K562 (cell line): Measurements from ENCODE around the gene NOA1. TPM values are rescaled to one million over a fixed set of nuclear protein-coding genes. Genes with fewer than 3 reads are reported as not detected.
A peak's percentile ranks its signal among the peaks of the same experiment; 100 is the strongest.

ENCODE experiments used
- ATF1 ChIP-seq, 2 experiments: fragments of 450-650 bp in 1 of 2; IDR thresholded peaks; 2 replicates each; pipeline ENCODE4 v1.6.1; 2016; ENCODE audit warnings: missing compliant biosample characterization in 1 of 2, missing genetic modification characterization in 1 of 2
- NFIX ChIP-seq: fragments of 250-450 bp; sonication (Bioruptor Pico); IDR thresholded peaks from 2 replicates; pipeline ENCODE4 v1.4.0; 2020; ENCODE audit warnings: low read depth, mild to moderate bottlenecking, moderate library complexity
- PML ChIP-seq: IDR thresholded peaks from 2 replicates; pipeline ENCODE4 v1.6.1; 2012; ENCODE audit warnings: low read length, inconsistent platforms
- POLR2A ChIP-seq: fragments of 450-650 bp; conservative IDR thresholded peaks from 2 replicates; pipeline ENCODE4 v1.6.1; 2016
- RBBP5 ChIP-seq: fragments of 200-600 bp; sonication (generic); IDR thresholded peaks from 2 replicates; pipeline ENCODE4 v1.6.1; 2012; ENCODE audit warnings: borderline replicate concordance, mild to moderate bottlenecking, low read length, control low read depth, inconsistent platforms; ENCODE audit not compliant: insufficient read depth, poor library complexity, severe bottlenecking
- polyA plus RNA-seq, 8 experiments: library from polyadenylated mRNA; depleted of rRNA in 4 of 8; stranded (reverse) in 5 of 8; unstranded in 3 of 8; fragments of >200 nt; fragmentation: Nextera tagmentation in 2 of 8; fragmentation: Illumina TruSeq in 1 of 8; extraction: Ambion mirVana in 2 of 8; extraction: Trizol in 1 of 8; gene quantifications; 2 replicates each; pipeline versions ENCODE4 v1.2.1 to v1.2.3, GENCODE V29; 2011 to 2014; ENCODE audit warnings: inconsistent platforms in 1 of 8, missing spikeins in 1 of 8
- total RNA-seq, 7 experiments: library from RNA; depleted of rRNA in 6 of 7; stranded (reverse); fragments of >200 nt in 6 of 7; fragmentation: Illumina TruSeq in 2 of 7; extraction: Trizol in 2 of 7; gene quantifications; 2 replicates each; pipeline versions ENCODE4 v1.2.1 to v1.2.3, GENCODE V29; 2011 to 2021; ENCODE audit warnings: low replicate concordance in 1 of 7
- TF ChIP-seq, protein P1 (sequence below): IDR thresholded peaks from 2 replicates; pipeline ENCODE4 v1.6.1; 2011; ENCODE audit not compliant: insufficient read length; ENCODE audit errors: extremely low read depth
- TF ChIP-seq, protein P2 (sequence below): fragments of 250-450 bp; sonication (Bioruptor Pico); IDR thresholded peaks from 2 replicates; pipeline ENCODE4 v1.4.0; 2020
- TF ChIP-seq, protein P3 (sequence below): sonication (generic); formaldehyde crosslinking; IDR thresholded peaks from 2 replicates; pipeline ENCODE4 v1.9.0; 2022; ENCODE audit warnings: mild to moderate bottlenecking, missing genetic modification reagents

The NOA1 gene
- total and polyA plus RNA-seq, 9 of the 15 experiments (the other 6 are each of a cell fraction or from before 2014, with no cell fraction given), result 2.6 to 26.6 (median 16.7) TPM

DNA sequence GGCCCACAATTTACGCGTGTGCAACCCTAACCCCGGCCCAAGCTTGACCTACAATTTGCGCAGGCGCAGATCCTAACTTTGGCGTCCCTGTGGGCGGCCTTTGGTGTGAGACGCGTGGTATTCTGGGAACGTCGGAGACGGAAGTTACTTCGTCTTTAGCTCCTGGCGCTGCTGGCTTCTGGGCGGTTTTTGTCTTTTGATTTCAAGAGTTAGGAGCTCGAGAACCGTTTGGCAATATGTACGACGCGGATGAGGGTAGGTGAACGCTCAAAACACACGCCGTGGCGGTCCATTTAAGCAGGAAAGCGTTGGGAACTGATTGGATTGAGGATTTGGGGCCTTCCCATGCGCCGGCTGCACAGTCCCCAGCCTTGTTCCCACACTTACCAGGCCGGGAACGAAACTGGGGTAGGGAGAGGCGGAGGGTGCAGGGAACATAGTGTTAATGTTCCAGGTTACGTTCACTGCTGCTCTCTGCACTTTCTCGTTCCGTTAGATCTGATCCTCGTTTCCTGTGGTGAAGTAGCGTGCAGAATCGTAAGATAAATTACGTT, 1.4 kb upstream of the NOA1 start, which contains the start of gene POLR2B (continued):
- TF ChIP-seq, protein P1, sequence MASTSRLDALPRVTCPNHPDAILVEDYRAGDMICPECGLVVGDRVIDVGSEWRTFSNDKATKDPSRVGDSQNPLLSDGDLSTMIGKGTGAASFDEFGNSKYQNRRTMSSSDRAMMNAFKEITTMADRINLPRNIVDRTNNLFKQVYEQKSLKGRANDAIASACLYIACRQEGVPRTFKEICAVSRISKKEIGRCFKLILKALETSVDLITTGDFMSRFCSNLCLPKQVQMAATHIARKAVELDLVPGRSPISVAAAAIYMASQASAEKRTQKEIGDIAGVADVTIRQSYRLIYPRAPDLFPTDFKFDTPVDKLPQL, result peak; percentile 17
- TF ChIP-seq, protein P2, sequence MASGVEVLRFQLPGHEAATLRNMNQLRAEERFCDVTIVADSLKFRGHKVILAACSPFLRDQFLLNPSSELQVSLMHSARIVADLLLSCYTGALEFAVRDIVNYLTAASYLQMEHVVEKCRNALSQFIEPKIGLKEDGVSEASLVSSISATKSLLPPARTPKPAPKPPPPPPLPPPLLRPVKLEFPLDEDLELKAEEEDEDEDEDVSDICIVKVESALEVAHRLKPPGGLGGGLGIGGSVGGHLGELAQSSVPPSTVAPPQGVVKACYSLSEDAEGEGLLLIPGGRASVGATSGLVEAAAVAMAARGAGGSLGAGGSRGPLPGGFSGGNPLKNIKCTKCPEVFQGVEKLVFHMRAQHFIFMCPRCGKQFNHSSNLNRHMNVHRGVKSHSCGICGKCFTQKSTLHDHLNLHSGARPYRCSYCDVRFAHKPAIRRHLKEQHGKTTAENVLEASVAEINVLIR (CRISPR knock-in tag), result peak; percentile 77
- no peak for TF ChIP-seq NFIX
- TF ChIP-seq PML, result peak; percentile 87
- peak; percentile 93 for TF ChIP-seq POLR2A
- 0 out of 2 replicates have a peak, but pooled peaks have one; percentile 38 for TF ChIP-seq ATF1 (CRISPR knock-in tag; IDR thresholded peaks at IDR 0.05)
- TF ChIP-seq ATF1 (tag; IDR thresholded peaks at IDR 0.05), result peak; percentile 86
- peak; percentile 57 for TF ChIP-seq RBBP5
- TF ChIP-seq, protein P3, sequence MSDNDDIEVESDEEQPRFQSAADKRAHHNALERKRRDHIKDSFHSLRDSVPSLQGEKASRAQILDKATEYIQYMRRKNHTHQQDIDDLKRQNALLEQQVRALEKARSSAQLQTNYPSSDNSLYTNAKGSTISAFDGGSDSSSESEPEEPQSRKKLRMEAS (CRISPR knock-in tag), result peak; percentile 59
- TF ChIP-seq, all 486 proteins: peak for 87
